BLaER1 (cell line): ENCODE results near the gene NBEA.

Experiments used
- H3K27ac ChIP-seq: shearing (Covaris generic); formaldehyde crosslinking; 2 replicates; pipeline ENCODE4 v1.8.1; 2022
- H3K27me3 ChIP-seq: shearing (Covaris generic); formaldehyde crosslinking; 2 replicates; pipeline ENCODE4 v1.8.1; 2022
- H3K36me3 ChIP-seq: shearing (Covaris generic); formaldehyde crosslinking; 2 replicates; pipeline ENCODE4 v1.8.1; 2022
- H3K4me1 ChIP-seq: shearing (Covaris generic); formaldehyde crosslinking; 2 replicates; pipeline ENCODE4 v1.8.1; 2022
- H3K4me2 ChIP-seq: shearing (Covaris generic); formaldehyde crosslinking; 2 replicates; pipeline ENCODE4 v1.8.1; 2022
- H3K4me3 ChIP-seq: shearing (Covaris generic); formaldehyde crosslinking; 2 replicates; pipeline ENCODE4 v1.8.1; 2022
- H3K9ac ChIP-seq: shearing (Covaris generic); formaldehyde crosslinking; 2 replicates; pipeline ENCODE4 v1.8.1; 2022
- H3K9me3 ChIP-seq: shearing (Covaris generic); formaldehyde crosslinking; 2 replicates; pipeline ENCODE4 v1.8.1; 2022
- H4K20me1 ChIP-seq: shearing (Covaris generic); formaldehyde crosslinking; 2 replicates; pipeline ENCODE4 v1.8.1; 2022
- Cebpa-rat ChIP-seq: shearing (Covaris generic); IDR thresholded peaks from 2 replicates; pipeline ENCODE4 v1.8.1; 2022

Gene NBEA

DNA sequence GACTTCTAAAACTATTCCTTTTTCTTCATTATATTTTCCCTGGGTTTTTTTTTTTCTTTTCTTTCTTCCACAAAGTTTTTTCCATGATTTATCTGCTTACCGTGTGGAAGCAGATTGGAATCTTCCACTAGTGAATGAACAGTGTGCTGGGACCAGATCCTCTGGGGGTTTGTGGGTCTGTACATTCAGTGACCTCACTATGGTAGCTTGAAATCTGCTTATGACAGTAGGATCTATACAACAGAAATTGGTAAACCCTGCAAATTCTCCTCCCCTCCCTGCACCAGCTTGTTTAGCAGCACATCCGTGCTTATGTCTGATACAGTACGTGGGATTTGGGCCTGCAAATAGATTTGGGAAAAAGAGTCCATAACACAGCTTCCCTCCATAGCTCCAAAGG is 560.4 kb downstream of the NBEA start:
- H4K20me1 ChIP-seq = no peaks in the 10 kb centered on the region
- H3K36me3 ChIP-seq = no peaks in the 10 kb centered on the region
- H3K9me3 ChIP-seq = no peaks in the 10 kb centered on the region
- H3K9ac ChIP-seq = no peak overlapping the region
- H3K4me1 ChIP-seq = no peaks in the 10 kb centered on the region
- TF ChIP-seq Cebpa-rat = no peak
- no peaks in the 10 kb centered on the region for H3K27me3 ChIP-seq
- H3K4me2 ChIP-seq = no peak overlapping the region
- no peak overlapping the region for H3K27ac ChIP-seq
- H3K4me3 ChIP-seq = no peak overlapping the region

DNA sequence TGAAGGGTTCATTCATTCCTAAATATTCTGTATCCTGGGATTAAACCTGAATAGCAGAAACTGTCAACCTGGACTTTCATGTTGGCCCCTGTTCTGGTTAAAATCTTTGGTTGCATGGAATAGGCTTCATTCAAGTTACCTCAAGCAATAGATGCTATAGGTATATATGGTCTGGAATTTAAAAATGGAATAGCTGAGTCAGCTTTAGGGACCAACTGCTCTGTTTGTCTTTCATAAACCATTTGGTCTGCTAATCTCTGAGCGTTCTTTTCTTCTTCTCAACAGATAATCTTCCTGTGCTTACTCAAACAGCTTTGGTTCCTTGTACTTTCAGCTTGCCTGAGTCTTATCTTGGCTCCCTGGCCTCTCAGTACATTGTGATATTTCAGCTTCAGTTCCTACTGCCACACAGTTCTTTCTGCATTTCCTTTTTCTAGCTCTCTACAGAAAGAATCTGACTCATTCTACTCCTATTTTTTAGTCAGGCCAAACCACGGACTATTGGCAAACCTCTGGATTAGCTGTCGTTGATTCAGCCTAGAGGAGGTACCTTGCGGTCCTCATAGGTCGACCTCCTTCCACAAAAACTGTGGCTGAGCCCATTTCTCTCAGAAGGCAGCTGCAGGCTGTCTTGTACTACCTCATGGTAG is 570.3 kb downstream of the NBEA start:
- no peak overlapping the region for H3K9ac ChIP-seq
- no peaks in the 10 kb centered on the region for H3K4me1 ChIP-seq
- H3K36me3 ChIP-seq = no peaks in the 10 kb centered on the region
- no peaks in the 10 kb centered on the region for H4K20me1 ChIP-seq
- H3K27ac ChIP-seq = no peak overlapping the region
- no peak overlapping the region for H3K4me3 ChIP-seq
- no peak for TF ChIP-seq Cebpa-rat
- no peak overlapping the region for H3K4me2 ChIP-seq
- no peaks in the 10 kb centered on the region for H3K27me3 ChIP-seq
- no peaks in the 10 kb centered on the region for H3K9me3 ChIP-seq

DNA sequence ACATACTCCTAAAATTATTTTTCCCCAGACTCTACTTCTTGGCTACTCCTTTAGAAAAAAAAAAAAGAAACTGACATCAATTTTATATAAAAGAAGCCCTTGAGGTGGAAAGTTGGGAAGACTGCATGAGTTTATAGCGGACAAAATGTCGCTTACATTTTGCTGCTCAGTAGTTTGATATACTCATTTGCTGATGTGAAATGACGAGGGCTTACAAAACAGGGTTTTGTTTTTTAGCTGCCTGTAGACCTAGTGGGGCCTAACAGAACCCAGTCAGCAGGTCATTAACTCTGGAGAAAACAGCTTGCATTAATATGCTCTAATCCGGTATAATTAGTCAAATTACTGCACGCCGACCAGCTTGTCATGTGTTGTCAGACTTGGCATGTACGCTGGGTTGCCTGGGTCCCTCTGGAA is 572.0 kb downstream of the NBEA start:
- no peaks in the 10 kb centered on the region for H4K20me1 ChIP-seq
- no peaks in the 10 kb centered on the region for H3K9me3 ChIP-seq
- no peak overlapping the region for H3K9ac ChIP-seq
- H3K4me1 ChIP-seq = no peaks in the 10 kb centered on the region
- no peak overlapping the region for H3K4me3 ChIP-seq
- TF ChIP-seq Cebpa-rat = no peak
- no peaks in the 10 kb centered on the region for H3K27me3 ChIP-seq
- no peaks in the 10 kb centered on the region for H3K36me3 ChIP-seq
- no peak overlapping the region for H3K27ac ChIP-seq
- no peak overlapping the region for H3K4me2 ChIP-seq

DNA sequence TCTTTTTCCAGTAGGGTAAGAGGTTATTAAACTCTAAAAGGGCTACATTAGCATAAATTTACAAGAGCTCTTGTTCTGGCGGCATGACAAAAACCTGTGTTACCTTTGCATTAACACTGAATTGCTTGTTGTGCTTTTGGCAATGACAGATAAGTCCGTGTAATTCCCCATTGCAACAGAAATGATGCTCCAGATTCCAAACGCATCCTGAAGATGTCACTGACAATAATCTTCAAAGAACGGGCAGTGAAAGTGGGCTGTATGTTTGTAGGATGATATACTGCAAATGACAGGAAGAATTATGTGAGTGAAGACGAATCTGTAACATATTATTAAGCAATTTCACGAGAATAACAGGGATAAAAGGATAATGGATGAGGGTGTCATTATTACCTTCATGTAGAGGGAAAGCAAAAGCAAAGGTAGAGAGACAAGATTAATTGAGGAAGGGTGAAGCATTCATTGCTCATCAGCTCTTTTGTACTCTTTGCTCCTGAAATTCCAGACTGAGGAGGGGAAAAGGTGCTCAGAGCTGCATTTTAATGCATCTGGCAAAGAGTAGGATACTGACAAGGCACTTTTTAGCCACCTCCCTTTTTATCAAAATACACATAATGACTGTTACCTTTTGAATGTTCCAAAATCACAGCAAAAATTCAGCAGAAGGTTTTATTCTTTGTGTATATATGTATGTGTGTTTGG is 572.9 kb downstream of the NBEA start:
- H3K4me3 ChIP-seq = no peak overlapping the region
- no peak for TF ChIP-seq Cebpa-rat
- no peak overlapping the region for H3K9ac ChIP-seq
- no peaks in the 10 kb centered on the region for H3K4me1 ChIP-seq
- H4K20me1 ChIP-seq = no peaks in the 10 kb centered on the region
- no peaks in the 10 kb centered on the region for H3K36me3 ChIP-seq
- H3K9me3 ChIP-seq = no peaks in the 10 kb centered on the region
- H3K27ac ChIP-seq = no peak overlapping the region
- H3K27me3 ChIP-seq = no peaks in the 10 kb centered on the region
- no peak overlapping the region for H3K4me2 ChIP-seq

DNA sequence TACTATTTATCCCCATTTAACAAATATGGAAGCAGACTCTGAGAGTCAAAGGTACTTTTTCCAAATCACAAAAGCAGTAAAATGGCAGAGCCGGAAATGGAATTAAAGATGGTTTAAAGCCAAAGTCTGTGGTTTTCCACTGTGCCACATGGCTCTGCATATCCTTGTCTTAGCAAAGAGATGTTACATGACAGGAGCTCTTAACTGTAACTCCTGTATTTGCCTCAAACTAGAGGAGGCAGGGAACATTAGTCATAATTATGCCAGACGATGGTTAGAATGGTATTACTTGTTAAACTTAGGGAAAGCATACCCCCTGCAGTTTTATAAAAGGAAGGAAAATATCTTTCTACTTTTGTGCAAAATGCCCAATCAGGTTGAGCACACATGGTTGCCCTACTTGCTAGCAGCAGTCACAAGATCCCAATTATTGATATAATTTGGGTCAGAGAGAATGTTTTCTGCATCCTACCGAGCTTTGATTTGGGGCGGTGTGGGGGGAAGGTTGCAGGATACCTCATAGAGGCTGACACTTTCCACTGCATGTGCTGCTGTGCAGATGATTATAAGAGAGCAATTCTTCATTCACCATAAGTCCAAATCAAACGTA is 576.4 kb downstream of the NBEA start:
- no peak overlapping the region for H3K4me3 ChIP-seq

DNA sequence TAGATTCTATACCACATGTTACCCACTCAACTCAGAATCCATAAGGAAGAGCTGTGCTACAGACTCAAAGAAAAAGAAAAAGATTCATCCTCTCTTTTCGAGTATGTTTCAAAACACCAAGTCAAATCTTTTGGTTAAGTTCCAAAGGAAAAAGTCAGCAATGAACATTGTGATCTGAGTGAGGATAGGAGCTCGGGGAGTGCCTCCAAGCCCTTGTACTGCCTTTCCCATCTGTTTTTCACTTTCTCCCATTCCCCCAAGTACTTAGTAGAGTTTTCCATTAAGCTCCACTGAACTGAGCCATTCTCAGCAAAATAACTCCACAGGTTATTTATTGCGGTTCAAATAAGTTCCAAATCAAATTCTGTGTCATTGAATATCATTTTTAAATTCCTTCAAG is 582.1 kb downstream of the NBEA start:
- no peak for TF ChIP-seq Cebpa-rat
- Histone ChIP-seq H3K9me3 (no peaks in the 10 kb centered on the region), H4K20me1 (no peaks in the 10 kb centered on the region), H3K27ac (no peak overlapping the region), H3K4me2 (no peak overlapping the region), H3K36me3 (no peaks in the 10 kb centered on the region), H3K4me3 (no peak overlapping the region), H3K9ac (no peak overlapping the region), H3K4me1 (no peaks in the 10 kb centered on the region), H3K27me3 (no peaks in the 10 kb centered on the region)

More for the DNA sequence above, 576.4 kb downstream of the NBEA start:
- no peaks in the 10 kb centered on the region for H3K9me3 ChIP-seq
- H3K4me2 ChIP-seq = no peak overlapping the region
- no peak overlapping the region for H3K27ac ChIP-seq
- H3K36me3 ChIP-seq = no peaks in the 10 kb centered on the region
- no peaks in the 10 kb centered on the region for H3K27me3 ChIP-seq
- H4K20me1 ChIP-seq = no peaks in the 10 kb centered on the region
- H3K4me1 ChIP-seq = no peaks in the 10 kb centered on the region
- no peak overlapping the region for H3K9ac ChIP-seq
- TF ChIP-seq Cebpa-rat = no peak

DNA sequence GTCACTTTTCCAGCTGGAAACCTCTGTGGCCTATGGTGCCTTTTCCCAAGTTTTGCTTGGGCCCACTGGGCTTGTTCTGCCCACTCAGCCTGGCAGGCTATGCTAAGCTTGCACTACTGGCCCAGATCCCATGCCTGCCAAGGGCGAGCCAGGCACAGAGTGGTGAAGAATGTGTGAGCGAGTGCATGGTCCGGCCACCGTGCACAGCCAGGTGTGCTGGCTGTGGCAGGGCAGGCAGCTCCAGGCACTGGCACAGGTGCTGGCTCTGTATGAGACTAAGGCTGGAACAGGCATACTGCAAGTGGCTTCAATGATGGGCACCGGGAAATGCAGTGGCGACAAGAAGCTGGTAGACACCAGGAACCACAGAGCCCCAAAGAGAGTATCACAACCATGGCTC is 584.5 kb downstream of the NBEA start:
- H3K36me3 ChIP-seq = no peaks in the 10 kb centered on the region
- H4K20me1 ChIP-seq = no peaks in the 10 kb centered on the region
- peaks cover 13% of the 10 kb centered on the region for H3K4me1 ChIP-seq
- H3K27ac ChIP-seq = no peak overlapping the region
- no peak overlapping the region for H3K4me2 ChIP-seq
- H3K9ac ChIP-seq = no peak overlapping the region
- no peaks in the 10 kb centered on the region for H3K27me3 ChIP-seq
- no peak for TF ChIP-seq Cebpa-rat
- H3K9me3 ChIP-seq = no peaks in the 10 kb centered on the region
- no peak overlapping the region for H3K4me3 ChIP-seq

DNA sequence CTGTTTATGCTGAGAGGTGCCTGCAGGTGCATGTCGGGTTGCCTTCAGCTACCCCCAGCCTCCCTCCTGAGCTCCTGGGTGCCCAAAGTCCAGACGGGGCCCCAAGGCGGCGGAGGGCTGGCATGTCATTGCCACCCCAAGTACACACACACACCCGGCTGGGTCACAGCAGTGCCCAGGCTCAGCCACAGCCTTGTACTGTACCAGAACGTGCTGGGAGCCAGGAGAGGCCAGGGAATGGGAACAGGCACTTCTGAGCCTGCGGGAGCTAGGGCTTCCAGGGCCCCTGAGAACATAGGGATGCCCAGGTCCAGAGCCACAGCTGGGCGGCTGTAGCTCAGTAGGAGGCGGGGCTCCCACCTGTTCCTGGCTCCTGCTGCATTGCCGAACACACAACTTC is 585.4 kb downstream of the NBEA start:
- Histone ChIP-seq H3K36me3 (no peaks in the 10 kb centered on the region), H3K27ac (no peak overlapping the region), H4K20me1 (no peaks in the 10 kb centered on the region), H3K4me1 (peaks cover 13% of the 10 kb centered on the region), H3K9ac (no peak overlapping the region), H3K4me3 (no peak overlapping the region), H3K4me2 (no peak overlapping the region), H3K27me3 (no peaks in the 10 kb centered on the region), H3K9me3 (no peaks in the 10 kb centered on the region)
- no peak for TF ChIP-seq Cebpa-rat

DNA sequence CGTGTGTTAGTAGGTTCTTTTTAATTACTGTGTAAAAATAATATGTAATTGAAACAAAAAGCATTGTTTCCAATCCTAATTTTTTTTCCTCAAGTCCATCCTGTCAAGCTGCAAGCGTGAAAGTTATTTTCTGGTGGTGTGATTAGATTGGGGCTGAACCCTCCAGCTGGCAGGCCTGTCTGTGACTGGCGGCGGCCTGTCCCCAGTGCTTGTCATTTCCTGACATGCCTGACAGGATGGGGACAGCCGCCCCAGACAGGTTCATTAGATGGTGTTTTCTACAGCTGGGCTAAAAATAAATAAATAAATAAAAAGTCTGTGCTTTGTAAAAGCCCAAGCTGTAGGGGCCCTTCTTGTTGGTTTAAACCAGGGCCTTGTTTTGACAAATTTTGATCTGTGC is 588.1 kb downstream of the NBEA start:
- Histone ChIP-seq H3K9me3 (no peaks in the 10 kb centered on the region), H3K36me3 (no peaks in the 10 kb centered on the region), H4K20me1 (no peaks in the 10 kb centered on the region), H3K4me1 (peaks cover 13% of the 10 kb centered on the region), H3K4me2 (peak overlapping the region; percentile 41), H3K27me3 (no peaks in the 10 kb centered on the region), H3K4me3 (no peak overlapping the region), H3K9ac (0 out of 2 replicates have a peak overlapping the region, but pooled peaks have one; percentile 32), H3K27ac (peak overlapping the region; percentile 44)
- no peak for TF ChIP-seq Cebpa-rat

DNA sequence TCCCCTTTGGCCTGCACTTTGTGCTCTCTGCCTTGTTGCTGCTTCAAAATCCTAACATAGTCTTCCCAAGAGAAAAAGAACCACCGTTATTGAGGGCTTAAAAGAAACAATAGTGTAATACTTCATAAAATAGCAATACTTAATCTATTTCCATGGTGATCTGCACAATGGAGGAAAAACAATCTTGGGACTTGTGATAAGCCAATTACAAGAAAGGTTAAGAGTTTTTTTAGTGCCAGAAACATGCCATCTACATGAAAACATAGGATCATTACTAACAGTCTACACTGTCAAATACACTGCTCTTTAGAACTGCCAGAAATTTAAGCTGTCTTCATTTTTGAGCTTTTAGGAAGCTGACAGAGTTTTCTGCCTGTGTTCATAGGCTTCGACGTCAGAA is 588.5 kb downstream of the NBEA start:
- Histone ChIP-seq H3K36me3 (no peaks in the 10 kb centered on the region), H3K4me3 (no peak overlapping the region), H3K27me3 (no peaks in the 10 kb centered on the region), H3K4me1 (peaks cover 13% of the 10 kb centered on the region), H3K4me2 (peak overlapping the region; percentile 41), H3K9me3 (no peaks in the 10 kb centered on the region), H4K20me1 (no peaks in the 10 kb centered on the region), H3K27ac (peak overlapping the region; percentile 44), H3K9ac (0 out of 2 replicates have a peak overlapping the region, but pooled peaks have one; percentile 32)
- TF ChIP-seq Cebpa-rat = no peak
